ENCODE measurements around the gene PSMG2.

The PSMG2 gene

GRCh38 chr18:12744103-12744502 is 41.3 kb downstream of the PSMG2 start:
- TF ChIP-seq CTCF (IDR thresholded peaks at IDR 0.05; ENCODE audit: low read length, missing control alignments): peak; percentile 69
- no peak overlapping the region for H3K4me3 ChIP-seq (replicated peaks; ENCODE audit: low read depth, low read length)

GRCh38 chr18:12745095-12745795 is 42.4 kb downstream of the PSMG2 start:
- no peak overlapping the region for H3K4me3 ChIP-seq (replicated peaks; ENCODE audit: low read depth, low read length)
- DNase-seq (ENCODE audit: low read depth): no peak
- no peak for TF ChIP-seq CTCF (IDR thresholded peaks at IDR 0.05; ENCODE audit: low read length, missing control alignments)

More at GRCh38 chr18:12744103-12744502, 41.3 kb downstream of the PSMG2 start:
- peak; percentile 85 for DNase-seq (ENCODE audit: low read depth)

GRCh38 chr18:12747530-12748315 is 44.9 kb downstream of the PSMG2 start:
- H3K4me3 ChIP-seq (replicated peaks; ENCODE audit: low read depth, low read length): no peak overlapping the region
- no peak for DNase-seq (ENCODE audit: low read depth)
- no peak for TF ChIP-seq CTCF (IDR thresholded peaks at IDR 0.05; ENCODE audit: low read length, missing control alignments)

- TF ChIP-seq CTCF (IDR thresholded peaks at IDR 0.05; ENCODE audit: low read length, missing control alignments): no peak
- no peak overlapping the region for H3K4me3 ChIP-seq (replicated peaks; ENCODE audit: low read depth, low read length)
- DNase-seq (ENCODE audit: low read depth): peak; percentile 5
Measured at GRCh38 chr18:12748671-12749070, 45.8 kb downstream of the PSMG2 start.

- TF ChIP-seq CTCF (IDR thresholded peaks at IDR 0.05; ENCODE audit: low read length, missing control alignments): no peak
- DNase-seq (ENCODE audit: low read depth): no peak
Measured at GRCh38 chr18:12749121-12749520, 46.3 kb downstream of the PSMG2 start.

GRCh38 chr18:12750076-12750714 is 47.4 kb downstream of the PSMG2 start:
- TF ChIP-seq CTCF (IDR thresholded peaks at IDR 0.05; ENCODE audit: low read length, missing control alignments): no peak
- DNase-seq (ENCODE audit: low read depth): peak; percentile 5

More at GRCh38 chr18:12749121-12749520, 46.3 kb downstream of the PSMG2 start:
- H3K4me3 ChIP-seq (replicated peaks; ENCODE audit: low read depth, low read length): no peak overlapping the region

More at GRCh38 chr18:12750076-12750714, 47.4 kb downstream of the PSMG2 start:
- H3K4me3 ChIP-seq (replicated peaks; ENCODE audit: low read depth, low read length): no peak overlapping the region
